Glutamatergic neuron (in vitro differentiated cells): ENCODE results near the gene TCF7. TPM values are rescaled to one million over a fixed set of nuclear protein-coding genes. Genes with fewer than 3 reads are reported as not detected.

Source experiments
- DNase-seq: peaks from one replicate; pipeline ENCODE4 v3.0.0; 2022
- H3K27ac Mint-ChIP-seq: one replicate; pipeline ENCODE4 v1.8.0; 2020; ENCODE audit warnings: mild to moderate bottlenecking, mixed read lengths, inconsistent platforms; ENCODE audit not compliant: unreplicated experiment
- H3K27me3 Mint-ChIP-seq: one replicate; pipeline ENCODE4 v1.8.0; 2020; ENCODE audit warnings: mild to moderate bottlenecking, moderate library complexity, mixed read lengths, inconsistent platforms; ENCODE audit not compliant: unreplicated experiment
- H3K36me3 Mint-ChIP-seq: one replicate; pipeline ENCODE4 v1.8.0; 2020; ENCODE audit warnings: mild to moderate bottlenecking, mixed read lengths, inconsistent platforms; ENCODE audit not compliant: unreplicated experiment
- H3K4me1 Mint-ChIP-seq: one replicate; pipeline ENCODE4 v1.8.0; 2020; ENCODE audit warnings: mild to moderate bottlenecking, low read depth, mixed read lengths, inconsistent platforms; ENCODE audit not compliant: unreplicated experiment
- H3K4me3 Mint-ChIP-seq: one replicate; pipeline ENCODE4 v1.8.0; 2020; ENCODE audit warnings: mild to moderate bottlenecking, mixed read lengths, inconsistent platforms; ENCODE audit not compliant: unreplicated experiment
- H3K9me3 Mint-ChIP-seq: one replicate; pipeline ENCODE4 v1.8.0; 2020; ENCODE audit warnings: mild to moderate bottlenecking, moderate library complexity, mixed read lengths, inconsistent platforms; ENCODE audit not compliant: unreplicated experiment
- CTCF ChIP-seq: fragments of 200-600 bp; sonication (generic); IDR thresholded peaks from one replicate; pipeline ENCODE4 v1.5.0; 2021; ENCODE audit not compliant: partially characterized antibody, unreplicated experiment
- total RNA-seq: library from RNA; stranded (reverse); fragmentation: NEBNext Ultra II Directional; extraction: Animal tissue kit (Norgen Biotek cat#: 25700); gene quantifications from one replicate; pipeline ENCODE4 v1.2.1, GENCODE V29; 2021; ENCODE audit not compliant: unreplicated experiment

The TCF7 gene
- total RNA-seq, 1 donor from 2014 or later = 5.8 TPM

GRCh38 chr5:134139891-134140469 lies 25.5 kb downstream of the TCF7 start:
- Mint-ChIP-seq H3K36me3 (peaks cover 9% of the 10 kb centered on the region), H3K4me3 (no peak overlapping the region), H3K27me3 (peaks cover 4% of the 10 kb centered on the region), H3K9me3 (peaks cover 6% of the 10 kb centered on the region), H3K27ac (no peak overlapping the region), H3K4me1 (peaks cover 19% of the 10 kb centered on the region)
- DNase-seq = no peak
- no peak for TF ChIP-seq CTCF

GRCh38 chr5:134140530-134141201 lies 26.2 kb downstream of the TCF7 start:
- peaks cover 19% of the 10 kb centered on the region for H3K4me1 Mint-ChIP-seq
- peak; percentile 75 for DNase-seq
- H3K4me3 Mint-ChIP-seq = no peak overlapping the region
- H3K27me3 Mint-ChIP-seq = peaks cover 3% of the 10 kb centered on the region
- peaks cover 4% of the 10 kb centered on the region for H3K36me3 Mint-ChIP-seq
- TF ChIP-seq CTCF = peak; percentile 79
- H3K9me3 Mint-ChIP-seq = peaks cover 6% of the 10 kb centered on the region
- H3K27ac Mint-ChIP-seq = peak overlapping the region; percentile 30

- Mint-ChIP-seq H3K27ac (peak overlapping the region; percentile 30), H3K9me3 (peaks cover 6% of the 10 kb centered on the region), H3K4me1 (peaks cover 23% of the 10 kb centered on the region), H3K27me3 (peaks cover 4% of the 10 kb centered on the region), H3K4me3 (peak overlapping the region; percentile 16), H3K36me3 (no peaks in the 10 kb centered on the region)
- no peak for DNase-seq
- TF ChIP-seq CTCF = no peak
These were observed 27.0 kb downstream of the TCF7 start for GRCh38 chr5:134141331-134142050.

- H3K4me1 Mint-ChIP-seq = peaks cover 28% of the 10 kb centered on the region
- peak overlapping the region; percentile 16 for H3K4me3 Mint-ChIP-seq
- H3K27ac Mint-ChIP-seq = peak overlapping the region; percentile 30
- H3K9me3 Mint-ChIP-seq = peaks cover 6% of the 10 kb centered on the region
- no peak for TF ChIP-seq CTCF
- no peaks in the 10 kb centered on the region for H3K36me3 Mint-ChIP-seq
- peaks cover 4% of the 10 kb centered on the region for H3K27me3 Mint-ChIP-seq
- no peak for DNase-seq
These were observed 27.6 kb downstream of the TCF7 start for GRCh38 chr5:134142052-134142451.

GRCh38 chr5:134142806-134143205 lies 28.3 kb downstream of the TCF7 start:
- peaks cover 32% of the 10 kb centered on the region for H3K4me1 Mint-ChIP-seq
- no peak for TF ChIP-seq CTCF
- DNase-seq = no peak
- peaks cover 6% of the 10 kb centered on the region for H3K9me3 Mint-ChIP-seq
- H3K27ac Mint-ChIP-seq = no peak overlapping the region
- no peak overlapping the region for H3K4me3 Mint-ChIP-seq
- H3K36me3 Mint-ChIP-seq = no peaks in the 10 kb centered on the region
- peaks cover 4% of the 10 kb centered on the region for H3K27me3 Mint-ChIP-seq
